Measurements from ENCODE around the gene PTPRM.
A peak's percentile ranks its signal among the peaks of the same experiment; 100 is the strongest.

Gene PTPRM

DNA sequence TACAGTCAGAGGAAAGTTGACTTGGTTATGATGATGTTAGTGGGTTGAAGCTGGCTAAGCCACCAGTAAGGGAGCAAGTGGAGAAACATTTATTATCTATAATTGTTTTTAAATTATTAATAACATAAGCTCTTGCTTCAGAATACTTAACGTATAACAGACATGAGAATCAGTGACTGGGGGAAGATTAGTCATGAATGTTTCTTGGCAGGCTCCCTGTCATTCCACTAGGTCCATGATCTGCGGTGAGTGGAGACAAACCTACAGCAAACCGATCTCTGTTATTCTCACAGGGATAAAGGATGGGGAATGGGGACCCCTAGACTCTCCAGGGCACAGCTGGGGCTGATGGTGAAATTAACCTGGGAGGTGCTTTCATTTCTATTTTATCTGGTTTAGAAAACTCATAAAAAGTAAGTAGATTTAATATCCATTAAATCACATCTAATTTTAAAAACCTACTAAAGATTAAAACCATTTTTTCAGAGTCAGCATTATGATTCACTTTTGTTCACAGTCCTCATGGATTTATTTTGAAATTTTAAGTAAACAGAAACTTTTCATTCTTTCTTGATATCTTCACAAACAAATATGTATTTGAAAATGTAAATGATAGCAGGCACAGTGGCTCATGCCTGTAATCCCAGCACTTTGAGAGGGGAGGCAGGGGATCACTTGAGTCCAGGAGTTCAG lies 420.3 kb downstream of the PTPRM start:
- DNase-seq (ENCODE audit: low spot score) (no peak), FAIRE-seq (no peak)

DNA sequence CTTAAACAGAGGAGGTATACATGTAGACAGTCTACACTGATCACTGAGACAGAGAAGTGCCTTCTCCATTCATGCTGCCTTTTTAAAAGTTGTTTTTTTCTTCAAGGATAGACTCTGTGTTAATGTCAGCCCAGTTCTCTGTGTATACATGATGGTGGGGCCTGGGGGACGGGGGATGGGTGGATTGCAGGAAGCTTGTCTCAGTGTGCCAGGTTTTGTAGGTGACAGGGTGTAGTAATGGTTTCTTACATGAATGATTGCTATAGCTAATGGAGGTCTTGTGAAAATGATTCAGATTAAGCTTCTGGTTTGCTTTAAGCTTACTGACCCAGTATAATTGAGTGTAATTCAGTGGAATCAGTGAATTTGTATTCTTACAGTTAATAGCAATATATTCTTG lies 423.6 kb downstream of the PTPRM start:
- FAIRE-seq (no peak), DNase-seq (ENCODE audit: low spot score) (no peak)

DNA sequence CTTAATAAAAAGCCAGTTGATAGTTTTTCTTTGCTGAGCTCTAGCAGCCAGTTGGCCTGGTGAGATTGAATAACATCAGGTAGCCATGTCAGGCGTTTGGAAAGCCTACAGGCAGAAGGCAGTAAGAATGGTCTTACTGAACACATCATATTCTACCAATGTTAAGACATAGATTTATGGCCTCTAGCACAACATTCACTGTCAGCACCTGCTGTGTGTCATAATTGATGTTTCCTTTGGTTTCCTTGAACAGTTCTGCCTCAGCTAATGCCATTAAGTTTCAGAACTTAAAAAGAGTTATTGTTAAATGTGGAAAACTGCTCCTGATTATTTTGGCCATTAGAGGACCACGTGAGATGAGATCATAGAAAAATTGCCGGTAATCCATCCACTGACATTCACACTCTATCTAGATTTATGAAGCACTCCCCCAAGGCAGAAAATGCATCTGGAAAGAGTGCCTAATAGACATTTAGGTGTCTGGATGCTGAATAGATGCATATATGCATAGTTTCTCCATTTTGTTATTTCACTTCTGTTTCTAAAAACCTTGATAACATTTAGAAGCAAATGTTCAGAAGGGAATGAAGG lies 434.7 kb downstream of the PTPRM start:
- DNase-seq (ENCODE audit: low spot score) = no peak
- FAIRE-seq = no peak

DNA sequence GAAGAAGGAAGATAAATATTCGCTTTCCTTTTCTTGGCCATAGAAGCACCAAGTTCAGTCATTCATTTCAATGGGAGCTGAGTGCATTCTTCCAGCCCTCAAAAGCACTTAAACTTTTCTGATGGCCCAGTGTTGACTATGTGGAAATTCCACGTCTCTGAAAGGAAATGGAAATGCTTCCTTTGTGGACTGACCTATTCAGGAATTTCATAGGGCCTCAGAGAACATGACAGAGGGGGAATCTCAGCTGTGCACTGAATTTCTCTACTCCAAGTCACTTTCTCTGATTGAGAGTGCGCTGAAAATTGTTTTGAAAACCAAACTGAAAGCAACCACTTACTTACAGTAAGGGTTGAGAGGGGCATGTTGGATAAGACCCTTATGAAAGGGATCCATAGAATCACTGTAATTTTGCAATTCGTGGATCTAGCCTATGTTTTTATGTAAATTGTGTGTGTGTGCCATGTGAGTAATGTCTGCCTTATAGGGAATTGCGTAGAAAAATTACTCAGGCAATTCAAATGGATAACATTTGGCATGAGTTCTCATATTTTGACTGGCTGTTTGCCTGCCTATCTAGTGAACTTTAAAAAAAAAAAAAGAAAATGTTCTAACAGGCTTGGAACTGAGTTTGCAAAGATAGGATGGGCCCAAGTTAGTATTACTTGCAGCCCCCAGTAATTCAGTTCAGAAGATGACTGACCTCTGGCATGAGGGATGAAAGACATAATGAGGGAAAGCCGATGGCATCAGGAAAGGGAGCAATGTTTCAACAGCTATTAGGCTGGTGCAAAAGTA lies 437.0 kb downstream of the PTPRM start:
- no peak for DNase-seq (ENCODE audit: low spot score)
- FAIRE-seq = no peak

DNA sequence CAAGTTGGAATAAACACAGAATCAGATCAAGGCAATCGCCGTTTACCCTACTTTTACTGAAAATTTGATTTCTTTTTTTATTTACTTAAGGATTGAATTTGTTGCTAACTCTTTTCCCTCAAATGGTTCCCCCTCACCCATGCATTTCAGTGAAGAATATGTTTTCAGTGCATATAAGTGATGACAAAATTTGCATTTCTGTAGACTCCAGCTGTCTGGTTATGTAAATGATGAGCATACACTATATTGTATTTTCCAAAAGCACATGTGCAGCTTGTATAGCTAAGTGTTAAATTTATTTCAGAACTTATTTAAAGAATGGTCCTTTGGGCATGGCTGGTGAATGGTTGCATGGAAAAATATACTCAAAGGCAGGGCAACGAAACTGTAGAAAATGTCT lies 437.7 kb downstream of the PTPRM start:
- DNase-seq (ENCODE audit: low spot score) (no peak), FAIRE-seq (no peak)

DNA sequence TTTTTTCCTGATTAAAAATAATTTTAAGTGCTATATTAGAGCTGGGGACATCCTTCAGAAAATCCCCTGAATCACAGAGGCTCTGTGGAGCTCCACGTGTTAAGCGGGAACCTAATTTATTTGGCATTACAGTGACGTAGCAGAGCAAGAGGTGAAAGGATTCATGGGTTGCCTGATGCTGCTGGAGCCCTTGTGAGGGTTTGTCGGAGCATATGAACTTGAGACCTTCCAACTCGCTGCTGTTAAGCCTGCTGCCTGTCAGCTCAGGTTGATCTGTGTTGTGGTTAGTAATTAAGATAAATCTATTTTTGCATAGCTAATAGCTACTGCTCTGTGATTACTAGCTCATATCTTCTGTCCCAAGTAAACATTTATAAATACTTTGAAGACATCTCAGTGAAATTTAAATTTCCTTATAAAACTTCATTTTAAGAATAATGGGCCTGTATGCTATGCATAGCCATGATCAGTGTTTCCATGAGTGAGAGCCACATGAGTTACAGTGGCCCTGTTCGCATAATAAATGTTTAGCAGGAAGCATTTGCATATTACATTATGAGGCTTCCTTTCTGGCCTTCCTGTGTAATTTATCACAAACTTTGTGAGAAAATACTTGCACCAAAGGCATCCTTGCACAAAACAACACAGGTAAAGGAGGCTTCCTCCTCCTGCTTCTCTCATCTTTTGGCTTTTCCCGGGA lies 438.9 kb downstream of the PTPRM start:
- DNase-seq (ENCODE audit: low spot score) = no peak
- no peak for FAIRE-seq

DNA sequence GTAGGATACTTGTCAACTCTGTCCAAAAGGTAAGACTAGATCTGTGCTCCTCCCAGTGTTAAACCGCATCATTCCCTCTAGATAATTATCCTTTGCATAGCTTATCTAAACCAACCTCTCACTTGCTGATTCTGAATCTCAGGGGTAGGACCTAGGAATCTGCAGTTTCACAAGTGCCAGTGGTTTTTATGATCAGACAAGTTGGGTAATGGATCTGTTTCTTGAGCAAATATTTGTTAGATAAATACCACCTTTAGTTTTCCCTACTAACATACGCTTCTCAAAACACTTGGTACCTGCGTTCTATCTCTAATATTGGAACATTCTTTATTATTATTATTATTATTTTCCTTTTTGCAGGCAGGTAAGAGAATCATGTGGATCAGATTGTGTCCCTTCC lies 439.9 kb downstream of the PTPRM start:
- DNase-seq (ENCODE audit: low spot score) (no peak), FAIRE-seq (no peak)

DNA sequence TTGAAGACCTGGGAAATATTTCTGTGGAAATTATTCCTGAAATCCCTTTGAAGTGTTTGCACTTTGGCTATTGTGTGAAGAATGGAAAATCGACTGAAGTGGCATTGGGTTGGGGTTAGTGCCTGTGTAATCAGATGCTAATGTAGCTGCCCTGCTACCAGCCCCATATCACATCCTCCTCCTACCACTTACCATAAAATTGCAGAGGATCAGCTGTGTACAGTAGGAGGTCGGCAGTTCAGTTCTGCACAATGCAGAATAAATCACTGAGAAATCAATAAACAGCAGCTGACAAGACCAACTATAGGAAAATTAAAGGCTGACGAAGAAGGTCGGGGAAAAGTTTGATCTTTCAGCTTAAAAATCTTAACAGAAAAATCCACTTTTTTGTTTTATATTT lies 440.9 kb downstream of the PTPRM start:
- FAIRE-seq (no peak), DNase-seq (ENCODE audit: low spot score) (no peak)

DNA sequence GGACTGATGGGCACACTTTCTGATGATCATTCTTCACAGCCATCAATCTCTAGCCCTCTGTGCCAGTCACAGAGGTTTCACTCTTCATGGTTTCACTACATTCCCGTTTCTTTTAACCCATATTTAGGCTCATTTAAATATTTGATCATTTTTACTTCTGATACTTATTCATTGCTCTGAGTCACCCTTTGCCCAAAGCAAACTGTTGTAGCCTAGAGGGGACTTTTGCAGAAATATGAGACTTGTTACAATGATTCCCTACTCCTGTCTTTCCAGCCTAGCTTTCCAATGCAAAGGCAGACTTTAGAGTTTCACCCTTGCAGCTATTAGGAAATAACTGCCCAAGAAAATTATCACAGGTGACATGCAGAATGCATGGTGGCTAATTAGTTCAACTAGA lies 444.2 kb downstream of the PTPRM start:
- DNase-seq (ENCODE audit: low spot score) (no peak), FAIRE-seq (no peak)

DNA sequence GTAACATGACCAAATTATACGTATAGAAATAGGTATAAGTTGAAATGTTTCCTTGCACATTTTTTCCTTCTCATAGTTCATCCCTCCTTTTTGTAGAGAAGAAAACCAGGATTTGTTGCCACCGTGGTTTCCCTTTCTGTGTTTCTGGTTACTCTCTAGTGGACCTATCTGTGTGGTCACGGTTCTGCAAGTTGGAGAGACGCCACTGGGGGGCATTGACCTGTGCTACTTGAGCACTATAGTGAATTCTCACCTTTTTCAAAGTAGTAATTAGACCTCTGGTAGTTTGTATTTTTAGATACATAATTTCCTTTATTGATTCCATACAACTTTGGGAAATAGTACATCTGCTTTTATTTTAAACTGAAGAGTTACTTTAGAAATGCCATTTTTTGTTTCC lies 444.8 kb downstream of the PTPRM start:
- FAIRE-seq = no peak
- no peak for DNase-seq (ENCODE audit: low spot score)

DNA sequence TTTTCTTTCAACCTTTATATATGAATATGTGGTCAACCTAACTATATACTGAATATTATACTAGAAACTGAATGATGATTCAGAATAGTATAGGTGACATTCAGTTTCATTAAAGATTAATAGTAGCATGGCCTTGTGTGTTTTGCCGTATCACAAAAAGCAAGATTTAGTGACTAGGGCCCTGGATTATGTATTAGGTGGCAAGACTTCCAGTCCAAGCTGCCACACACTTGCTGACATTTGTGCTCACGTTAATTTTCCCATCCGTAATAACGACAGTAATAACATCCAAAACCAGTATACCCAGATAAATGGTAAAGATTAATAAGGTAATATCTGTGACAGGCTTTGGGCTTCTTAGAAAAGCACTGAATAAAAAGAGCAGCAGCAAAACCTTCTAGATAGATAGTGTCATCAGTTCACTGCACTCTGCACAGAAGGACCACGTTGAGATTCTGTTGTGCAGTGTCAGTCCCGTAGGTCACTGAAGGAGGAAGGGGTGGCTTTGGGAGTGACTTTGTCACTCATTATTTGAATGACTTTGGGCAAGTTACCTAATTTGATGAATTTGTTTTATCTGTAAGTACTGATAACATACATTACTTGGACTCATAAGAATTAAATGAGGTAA lies 451.7 kb downstream of the PTPRM start:
- FAIRE-seq = peak; percentile 27

DNA sequence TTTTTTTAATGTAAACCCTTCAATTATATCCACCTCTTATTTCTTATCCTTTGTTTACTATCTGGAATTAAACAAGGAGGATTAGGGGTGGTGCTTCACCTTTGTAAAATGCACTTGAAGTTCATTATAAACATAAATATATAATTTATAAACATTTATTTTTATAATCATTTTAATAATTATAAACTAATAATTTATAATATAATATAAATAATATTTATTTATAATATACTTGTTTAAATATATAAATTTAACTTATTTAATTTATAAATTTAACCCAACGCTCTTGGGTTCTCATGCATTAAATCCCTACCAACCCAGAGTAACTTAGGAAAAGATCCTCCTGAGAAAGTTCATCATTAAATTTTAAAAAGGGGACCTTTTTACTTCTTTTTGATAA lies 452.5 kb downstream of the PTPRM start:
- FAIRE-seq (no peak), DNase-seq (ENCODE audit: low spot score) (no peak)

More for the DNA sequence above, 451.7 kb downstream of the PTPRM start:
- DNase-seq (ENCODE audit: low spot score) = no peak

DNA sequence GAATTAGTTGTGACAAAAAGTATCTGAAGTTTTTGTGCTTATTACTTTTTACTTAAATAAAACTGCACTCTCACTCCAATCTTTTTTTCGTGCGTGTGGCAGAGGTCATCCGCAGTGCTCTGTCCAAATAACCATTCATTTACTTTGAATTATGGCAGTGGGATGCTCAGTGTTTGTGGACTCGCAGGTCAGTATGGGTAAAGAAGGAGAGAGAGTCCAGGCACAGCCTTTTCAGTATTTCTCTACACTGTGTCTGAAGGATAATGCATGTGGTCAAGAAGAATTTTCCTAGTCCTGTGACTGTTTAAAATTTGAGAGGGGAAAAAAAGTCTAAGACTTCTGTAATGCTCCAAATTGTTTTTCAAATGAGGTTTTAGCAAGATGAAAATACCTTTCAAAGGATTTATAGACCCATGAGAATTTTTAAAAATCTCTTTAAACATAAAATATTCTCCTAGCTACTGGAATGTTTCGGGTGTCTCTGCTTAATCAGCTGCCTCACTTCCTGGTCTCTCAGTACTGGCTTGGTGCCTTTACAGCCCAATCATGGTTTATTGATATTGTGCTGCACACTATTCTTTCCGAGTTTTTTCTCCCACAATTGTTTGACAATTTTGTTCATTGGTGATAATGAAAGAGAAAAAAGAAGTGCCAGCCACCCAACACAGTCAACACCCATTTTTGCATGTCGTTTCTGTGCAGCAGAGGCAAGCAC lies 453.2 kb downstream of the PTPRM start:
- no peak for FAIRE-seq
- DNase-seq (ENCODE audit: low spot score) = no peak

DNA sequence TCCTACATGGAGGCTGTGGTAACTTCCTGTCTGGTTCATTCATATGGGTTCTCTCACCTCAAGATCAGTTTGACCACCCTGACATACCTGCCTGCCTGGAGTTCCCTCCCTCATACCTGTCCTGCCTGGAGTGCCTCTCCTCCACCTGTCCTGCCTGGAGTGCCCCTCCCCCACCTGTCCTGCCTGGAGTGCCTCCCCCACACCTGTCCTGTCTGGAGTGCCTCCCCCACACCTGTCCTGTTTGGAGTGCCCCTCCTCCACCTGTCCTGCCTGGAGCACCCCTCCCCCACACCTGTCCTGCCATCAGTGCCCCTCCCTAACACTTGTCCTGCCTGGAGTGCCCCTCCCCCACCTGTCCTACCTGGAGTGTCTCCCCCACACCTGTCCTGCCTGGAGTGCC lies 461.9 kb downstream of the PTPRM start:
- FAIRE-seq (peak; percentile 97), DNase-seq (ENCODE audit: low spot score) (no peak)

DNA sequence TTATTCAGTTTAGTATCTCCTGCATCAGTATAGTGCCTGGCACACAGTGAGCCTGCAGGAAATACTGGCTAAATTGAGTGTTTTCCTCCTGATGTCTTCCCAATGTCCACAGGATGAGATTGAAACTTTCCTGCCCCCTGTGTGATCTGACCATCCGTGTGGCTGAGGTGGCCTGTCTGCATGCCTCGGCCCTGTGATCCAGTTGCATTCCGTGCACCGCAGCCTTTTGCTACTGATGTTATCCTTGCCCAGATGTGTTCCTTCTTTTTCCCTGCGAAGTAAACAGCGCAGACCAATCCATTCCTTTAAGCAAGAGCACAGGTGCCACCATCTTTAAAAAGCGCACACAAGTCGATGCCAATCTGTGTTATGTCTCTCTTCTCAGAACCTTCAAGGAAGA lies 462.6 kb downstream of the PTPRM start:
- DNase-seq (ENCODE audit: low spot score) = no peak
- FAIRE-seq = peak; percentile 88

DNA sequence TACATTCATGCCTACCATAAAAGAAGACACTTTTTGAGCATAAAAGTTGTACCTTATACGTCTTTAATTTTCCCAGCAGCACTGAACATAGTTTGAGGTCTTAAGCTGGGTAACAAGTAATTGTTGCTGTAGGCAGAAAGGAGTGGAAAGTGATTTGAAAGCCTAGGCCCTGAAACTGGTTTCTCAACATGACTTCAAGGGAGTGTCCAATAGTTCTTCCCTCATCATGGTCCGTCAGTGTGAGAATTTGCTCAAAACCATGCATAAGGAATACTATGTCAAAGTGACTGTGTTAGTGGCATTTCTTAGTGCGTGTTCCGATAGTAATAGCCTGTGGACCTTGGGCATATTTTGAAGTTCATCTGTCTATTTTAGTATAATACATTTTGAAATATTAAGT lies 463.1 kb downstream of the PTPRM start:
- DNase-seq (ENCODE audit: low spot score) = no peak
- no peak for FAIRE-seq

DNA sequence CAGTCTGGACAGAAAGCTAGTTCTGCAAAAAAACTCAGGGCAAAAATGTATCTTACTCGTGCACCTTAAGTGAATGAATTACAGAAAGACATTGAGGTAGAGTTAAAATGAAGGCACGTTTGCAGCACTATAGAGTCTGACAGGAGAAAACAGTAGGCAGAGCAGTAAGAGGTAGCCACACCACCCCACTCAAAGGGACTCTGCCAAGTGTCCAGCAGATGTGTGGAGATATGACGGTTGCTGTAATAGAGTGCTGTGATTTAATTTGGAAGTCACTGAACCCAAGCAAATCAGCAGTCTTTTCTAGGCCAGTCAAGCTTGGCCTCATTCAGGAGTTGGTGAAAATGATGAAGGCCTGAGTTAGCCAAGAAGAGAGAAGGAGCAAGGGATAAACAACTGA lies 464.4 kb downstream of the PTPRM start:
- DNase-seq (ENCODE audit: low spot score) (no peak), FAIRE-seq (no peak)

DNA sequence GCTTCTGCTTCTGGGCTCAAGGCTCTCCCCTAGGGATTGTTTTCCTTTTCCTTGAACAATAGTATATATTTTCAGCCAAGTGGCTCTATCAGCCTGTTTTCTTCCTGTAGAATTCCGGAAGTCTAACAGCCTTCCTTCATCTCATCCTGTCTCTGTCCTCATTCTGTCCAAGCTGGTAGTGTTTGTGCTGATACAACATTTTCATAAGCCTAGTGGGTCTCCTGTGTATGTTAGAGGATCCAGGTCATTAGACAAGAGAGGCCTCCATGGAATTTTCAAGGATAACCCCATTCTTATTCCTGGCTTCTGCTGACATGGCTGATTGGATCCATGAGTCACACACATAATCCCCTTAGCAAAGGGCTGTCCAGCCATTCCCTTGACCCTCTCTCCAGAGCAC lies 467.6 kb downstream of the PTPRM start:
- DNase-seq (ENCODE audit: low spot score) (no peak), FAIRE-seq (peak; percentile 40)

DNA sequence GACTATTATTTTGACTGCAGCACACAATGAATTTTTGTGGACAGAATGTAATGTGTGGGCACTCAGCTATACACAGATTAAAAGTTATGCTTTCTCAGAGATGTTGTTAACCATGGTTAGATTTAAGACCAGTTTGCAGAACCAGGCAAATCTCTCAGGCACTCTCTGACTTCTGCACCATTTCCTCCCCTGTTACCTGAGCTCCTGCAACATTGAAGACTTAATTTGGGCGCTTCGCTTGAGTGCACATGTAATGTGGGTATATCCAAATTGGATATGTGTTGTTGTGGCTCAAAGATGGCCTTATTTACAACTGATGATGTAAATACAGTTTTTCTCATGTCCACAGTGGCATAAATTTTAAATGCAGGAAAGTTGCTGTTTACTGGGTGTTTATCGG lies 469.4 kb downstream of the PTPRM start:
- FAIRE-seq (peak; percentile 35), DNase-seq (ENCODE audit: low spot score) (no peak)

DNA sequence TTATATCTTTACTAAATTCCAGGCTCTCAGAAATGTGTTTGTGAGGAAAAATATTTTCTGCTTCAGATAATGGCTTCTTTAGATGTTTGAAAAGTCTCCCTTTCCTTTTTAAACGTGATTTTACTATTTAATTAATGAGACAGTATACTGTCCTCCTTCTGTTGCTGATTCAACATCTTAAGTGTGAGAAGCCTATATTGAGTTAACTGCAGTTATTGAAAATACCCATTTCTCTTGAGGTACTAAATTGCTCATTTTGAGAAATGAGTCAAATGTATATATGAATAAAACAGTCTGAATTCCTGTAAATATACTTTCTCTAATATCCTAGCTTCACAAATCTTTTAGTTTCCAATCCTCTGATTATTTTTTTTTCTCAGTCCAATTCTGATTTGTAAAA lies 470.2 kb downstream of the PTPRM start:
- FAIRE-seq = no peak

DNA sequence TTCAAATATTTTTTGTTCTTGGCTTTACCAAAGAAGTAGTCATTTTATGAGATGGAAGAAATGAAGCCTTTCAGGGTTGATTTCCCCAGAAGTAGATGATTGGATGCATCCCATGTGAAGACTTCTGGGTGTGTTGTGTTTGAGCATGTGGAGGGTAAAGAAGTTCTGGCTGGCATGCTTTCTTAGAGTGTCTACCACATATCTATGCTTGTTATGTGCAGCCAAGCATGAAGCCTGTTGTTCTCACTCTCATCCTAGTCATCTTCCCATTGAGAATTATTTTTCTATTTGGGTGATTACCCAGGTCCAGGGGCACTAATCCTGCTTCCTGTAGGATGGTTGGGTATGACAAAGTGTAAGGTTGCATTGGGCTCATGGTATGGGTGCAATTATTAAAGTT lies 472.9 kb downstream of the PTPRM start:
- FAIRE-seq (peak; percentile 80), DNase-seq (ENCODE audit: low spot score) (no peak)

More for the DNA sequence above, 470.2 kb downstream of the PTPRM start:
- no peak for DNase-seq (ENCODE audit: low spot score)
